Sciatic nerve (tissue), 2 donors: ENCODE data around the gene TNC. TPM values are rescaled to one million over a fixed set of nuclear protein-coding genes. Genes with fewer than 3 reads are reported as not detected.

Source experiments
- ATAC-seq: fragments of 200-7000 bp; cut with Tn5 transposase; one replicate; pipeline ENCODE4 v1.9.1; 2020; ENCODE audit warnings: mild to moderate bottlenecking, moderate library complexity
- DNase-seq: peaks from one replicate; pipeline ENCODE4 v3.0.0-alpha.2; 2020; ENCODE audit warnings: low spot score
- intact Hi-C: fragments of 100-400 bp; cut with DNase I; formaldehyde crosslinking; loops from one replicate; pipeline ENCODE4 v1.14.2; 2022
- total RNA-seq: library from RNA; stranded (reverse); fragmentation: NEBNext Ultra II Directional; extraction: Animal tissue kit (Norgen Biotek cat#: 25700); gene quantifications from one replicate; pipeline ENCODE4 v1.2.1, GENCODE V29; 2021
- donor health status: DM: no; HTN: no; CAD: no.
- donor health status: DM: no; HTN: no; CAD: no.

TNC gene
- total RNA-seq, 1 donor from 2014 or later, result 28.6 TPM

GRCh38 chr9:115025721-115026120 lies 92.2 kb downstream of the TNC start:
- intact Hi-C loops, result no loop called here
- ATAC-seq, result no peak
- no peak for DNase-seq

DNA sequence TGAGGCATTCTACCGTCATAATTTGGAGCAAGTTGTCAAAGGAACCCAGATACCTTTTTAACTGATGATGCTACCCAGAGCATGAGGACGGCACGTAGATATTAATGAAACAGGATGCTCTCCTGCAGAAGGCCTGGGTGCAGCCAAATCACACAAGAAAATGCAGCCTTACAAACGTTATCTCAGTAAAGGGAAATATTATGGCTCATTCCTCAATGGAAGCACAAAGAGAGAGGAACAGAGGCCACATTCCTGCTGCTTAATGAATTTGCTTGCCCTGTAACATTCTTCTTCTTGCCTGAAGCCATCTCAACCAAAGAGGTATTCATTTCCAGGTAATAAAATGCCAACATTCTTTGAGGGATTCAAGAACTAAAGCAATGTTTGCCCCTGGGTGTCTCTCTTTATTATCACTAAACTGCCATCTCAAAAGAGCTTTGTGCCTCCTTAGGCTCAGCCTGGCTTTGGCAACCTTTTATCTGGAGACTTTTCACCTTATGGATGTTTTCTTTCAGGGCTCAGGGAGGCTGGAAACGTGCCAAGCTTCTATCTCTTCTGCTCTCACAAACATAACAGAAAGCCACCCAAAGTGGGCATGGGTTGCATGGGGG lies 92.9 kb downstream of the TNC start:
- DNase-seq (no peak), ATAC-seq (no peak)
- intact Hi-C loops, result no loop called here

- ATAC-seq, result no peak
- DNase-seq, result no peak
- intact Hi-C loops, result no loop called here
These were observed 95.1 kb downstream of the TNC start for GRCh38 chr9:115022760-115023434.

GRCh38 chr9:115018547-115019435 lies 99.2 kb downstream of the TNC start:
- no peak for ATAC-seq
- no peak for DNase-seq
- intact Hi-C loops, result loop anchor here (10.0 kb wide), 1 partner anchor 354 kb away; no protein-coding TSS in a partner anchor

- DNase-seq (no peak), ATAC-seq (no peak)
- intact Hi-C loops, result loop anchor here (10.0 kb wide), 1 partner anchor 352 kb away; no protein-coding TSS in a partner anchor
These were observed 101.6 kb downstream of the TNC start for GRCh38 chr9:115016344-115016743.

DNA sequence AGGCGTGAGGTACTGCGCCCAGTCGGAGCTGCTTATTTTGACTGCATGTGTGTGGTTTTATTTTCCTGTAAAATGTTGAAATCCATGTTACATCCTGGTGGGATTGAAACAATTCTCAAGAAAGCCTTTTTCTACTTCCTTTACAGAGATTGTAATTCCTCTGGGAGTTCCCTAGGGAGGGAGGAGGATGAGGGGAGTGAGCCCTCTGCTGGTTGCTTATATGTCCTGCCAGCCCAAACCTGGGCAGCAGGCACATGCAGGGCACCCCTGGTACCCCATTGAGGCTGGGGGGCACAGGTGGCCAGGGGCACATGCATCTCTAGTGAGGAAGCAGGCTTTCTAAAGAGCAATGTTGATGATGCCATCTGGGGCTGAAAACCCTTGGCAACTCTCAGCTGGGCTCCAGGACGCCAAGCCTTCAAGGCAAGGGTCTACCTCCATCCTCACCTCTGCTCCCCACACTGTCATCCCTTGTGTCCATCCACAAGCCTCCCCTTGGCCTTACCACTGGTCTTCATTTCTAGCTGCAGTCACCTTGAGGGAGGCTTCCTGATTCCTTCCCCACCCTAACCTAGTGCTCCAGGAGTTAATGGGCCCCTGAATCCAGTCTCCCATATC lies 102.8 kb downstream of the TNC start:
- DNase-seq (no peak), ATAC-seq (peak; percentile 55)
- intact Hi-C loops, result loop anchor here (10.0 kb wide), 1 partner anchor 350 kb away; no protein-coding TSS in a partner anchor

DNA sequence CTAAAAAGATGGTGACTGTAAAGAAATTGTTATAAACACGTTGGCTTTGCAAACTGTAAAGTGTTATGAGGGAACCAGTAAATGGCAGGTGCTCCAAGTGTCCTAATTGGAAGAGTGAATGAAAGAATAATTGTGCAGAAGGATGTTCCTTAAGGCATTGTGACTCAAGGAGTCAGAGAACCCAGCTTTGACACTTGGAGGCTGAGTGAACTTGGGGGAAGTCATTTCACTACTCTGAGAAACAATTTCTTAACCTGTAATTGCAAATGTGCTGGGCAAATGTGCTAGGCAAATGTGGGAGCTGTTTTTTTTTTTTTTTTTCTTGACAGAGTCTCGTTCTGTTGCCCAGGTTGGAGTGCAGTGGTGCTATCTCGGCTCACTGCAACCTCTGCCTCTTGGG lies 103.5 kb downstream of the TNC start:
- DNase-seq (no peak), ATAC-seq (no peak)
- intact Hi-C loops, result loop anchor here (5.0 to 10.0 kb wide), 2 partner anchors 107 to 350 kb away; no protein-coding TSS in a partner anchor

- DNase-seq, result peak; percentile 84
- peak; percentile 80 for ATAC-seq
- intact Hi-C loops, result loop anchor here (5.0 to 10.0 kb wide), 2 partner anchors 107 to 349 kb away; no protein-coding TSS in a partner anchor
These were observed 104.0 kb downstream of the TNC start for GRCh38 chr9:115013998-115014397.

DNA sequence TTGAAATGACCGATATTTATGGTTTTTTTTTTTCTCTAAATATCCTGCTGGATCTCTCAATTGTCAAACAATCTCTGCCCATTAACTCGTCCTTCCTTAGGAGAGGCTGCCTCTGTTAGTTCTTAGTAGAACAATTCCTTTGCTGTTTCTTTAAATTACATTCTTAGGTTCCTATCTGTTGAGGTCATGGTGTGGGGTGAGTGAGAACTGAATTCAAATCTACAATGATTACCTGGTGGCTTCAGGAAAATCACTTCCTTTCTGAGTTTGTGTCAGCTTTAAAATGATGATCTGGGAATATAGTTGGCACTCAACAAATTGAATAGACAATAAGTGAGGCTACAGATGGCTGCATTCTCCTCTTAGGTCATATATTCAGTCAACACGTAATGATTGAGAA lies 105.5 kb downstream of the TNC start:
- intact Hi-C loops, result loop anchor here (5.0 to 10.0 kb wide), 2 partner anchors 105 to 348 kb away; no protein-coding TSS in a partner anchor
- DNase-seq, result no peak
- ATAC-seq, result no peak

GRCh38 chr9:115010874-115011273 lies 107.1 kb downstream of the TNC start:
- DNase-seq, result no peak
- peak; percentile 66 for ATAC-seq
- intact Hi-C loops, result loop anchor here (5.0 to 10.0 kb wide), 2 partner anchors 104 to 346 kb away; no protein-coding TSS in a partner anchor

DNA sequence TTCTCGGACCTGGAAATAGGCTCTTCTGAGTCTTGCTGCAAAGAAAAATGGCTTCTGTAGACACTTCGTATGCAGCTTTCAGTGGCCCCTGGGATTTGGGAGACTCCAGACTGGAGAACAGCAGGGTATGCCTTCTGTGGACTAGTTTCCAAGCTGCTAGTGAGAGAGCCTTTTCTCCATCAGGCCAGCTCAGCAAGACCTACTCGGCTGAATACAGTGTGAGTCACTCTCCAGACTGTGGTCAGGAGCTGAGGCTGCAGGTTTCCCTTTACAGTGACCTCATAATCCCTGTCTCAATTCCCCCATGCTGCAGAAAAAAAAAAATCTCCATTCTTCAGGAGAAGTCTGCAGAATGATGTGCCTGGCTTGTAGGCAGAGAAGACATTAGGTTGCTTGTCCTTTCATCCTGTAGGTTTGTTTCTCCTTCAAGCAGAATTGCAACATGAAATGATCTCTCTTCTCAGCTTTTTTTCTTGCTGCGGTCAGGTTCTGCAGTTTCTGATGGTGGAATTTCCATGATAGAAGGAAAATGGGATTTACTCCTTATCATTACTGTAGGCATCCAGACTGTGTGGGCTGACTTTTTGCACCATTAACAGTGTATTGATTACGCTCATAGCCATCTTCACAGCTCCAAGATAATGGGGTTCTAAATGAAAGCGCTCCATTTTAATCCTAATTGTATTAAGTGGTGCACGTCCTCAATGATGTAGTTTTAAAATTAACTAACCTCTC lies 109.3 kb downstream of the TNC start:
- intact Hi-C loops, result no loop called here
- no peak for DNase-seq
- peak; percentile 49 for ATAC-seq

GRCh38 chr9:115006660-115007059 lies 111.3 kb downstream of the TNC start:
- ATAC-seq (no peak), DNase-seq (no peak)
- intact Hi-C loops, result no loop called here

DNA sequence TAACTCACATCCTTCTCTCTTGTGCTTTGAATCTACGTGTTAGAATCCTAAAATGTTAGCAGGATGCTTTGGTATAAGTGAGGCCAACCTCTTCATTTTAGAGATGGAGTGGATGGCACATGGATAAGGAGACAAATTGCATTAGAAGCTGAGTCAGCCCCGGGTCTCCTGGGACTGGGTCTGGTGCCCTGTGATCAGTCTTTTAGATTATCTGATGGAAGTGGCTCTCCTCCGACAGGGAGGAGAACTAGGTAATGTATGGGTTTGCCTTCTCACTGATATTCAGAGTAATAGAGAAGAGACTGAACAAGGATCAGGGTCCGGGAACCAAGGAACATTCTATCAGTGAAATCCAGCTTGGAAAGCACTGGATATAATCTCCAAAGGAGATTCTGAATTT lies 112.6 kb downstream of the TNC start:
- intact Hi-C loops, result no loop called here
- no peak for ATAC-seq
- DNase-seq, result no peak

GRCh38 chr9:115004545-115004944 lies 113.4 kb downstream of the TNC start:
- DNase-seq (no peak), ATAC-seq (no peak)
- intact Hi-C loops, result no loop called here

DNA sequence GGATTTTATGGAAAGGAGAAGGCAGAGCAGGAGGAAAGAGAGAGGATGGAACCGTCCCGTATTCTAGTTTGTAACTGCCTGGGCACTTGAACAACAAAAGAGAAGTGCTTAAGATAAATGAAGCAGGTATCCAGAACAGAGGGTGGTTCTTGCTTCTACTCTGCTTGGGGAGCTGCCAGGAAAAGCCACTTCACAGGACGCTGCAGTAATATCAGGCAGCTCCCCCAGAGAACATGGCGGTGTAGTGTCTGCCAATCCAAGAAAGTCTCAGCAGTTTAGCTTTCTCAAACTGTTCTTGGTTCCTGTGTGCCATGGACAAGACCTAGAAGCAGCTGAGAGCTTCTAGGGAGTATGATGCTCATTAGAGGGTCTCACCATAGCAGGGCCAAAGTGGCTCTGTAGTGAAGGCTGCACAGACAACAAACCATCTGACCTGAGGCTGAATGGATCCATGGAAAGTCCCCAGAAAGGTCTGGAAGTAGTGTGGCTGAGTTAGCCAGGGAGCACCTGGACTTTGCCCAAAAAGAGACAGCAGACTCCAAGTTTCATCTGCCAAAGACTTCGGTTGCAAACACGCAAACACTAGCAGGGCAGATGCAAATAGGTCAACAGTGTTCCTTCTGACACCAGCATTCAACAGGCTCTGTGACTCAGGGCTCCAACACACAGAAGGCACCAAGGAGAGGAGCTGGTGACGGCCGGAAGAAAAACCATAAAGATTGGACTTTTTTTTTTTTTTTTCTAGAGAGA lies 115.4 kb downstream of the TNC start:
- no peak for ATAC-seq
- intact Hi-C loops, result no loop called here

DNA sequence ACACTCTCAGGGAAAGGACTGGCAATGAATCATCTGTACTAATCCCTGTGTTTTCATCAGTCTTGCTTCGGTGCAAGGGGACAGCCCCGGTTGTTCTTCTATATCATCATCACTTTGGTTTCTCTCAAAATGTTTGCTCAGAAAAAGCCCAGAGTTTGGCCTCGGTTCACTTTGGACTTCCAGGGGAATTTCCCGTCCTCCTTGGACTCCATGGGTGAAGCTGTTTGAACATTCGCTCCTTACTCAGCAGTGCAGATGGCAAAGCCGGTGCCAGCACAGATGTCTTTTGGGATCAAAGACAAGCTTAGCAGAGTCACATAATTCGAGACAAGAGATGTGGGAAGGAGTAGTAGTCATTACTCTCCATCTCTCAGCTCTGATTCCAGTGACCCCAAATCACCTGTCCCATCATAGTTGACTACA lies 117.7 kb downstream of the TNC start:
- ATAC-seq, result no peak
- intact Hi-C loops, result no loop called here
- DNase-seq, result no peak

More for the DNA sequence above, 115.4 kb downstream of the TNC start:
- no peak for DNase-seq

DNA sequence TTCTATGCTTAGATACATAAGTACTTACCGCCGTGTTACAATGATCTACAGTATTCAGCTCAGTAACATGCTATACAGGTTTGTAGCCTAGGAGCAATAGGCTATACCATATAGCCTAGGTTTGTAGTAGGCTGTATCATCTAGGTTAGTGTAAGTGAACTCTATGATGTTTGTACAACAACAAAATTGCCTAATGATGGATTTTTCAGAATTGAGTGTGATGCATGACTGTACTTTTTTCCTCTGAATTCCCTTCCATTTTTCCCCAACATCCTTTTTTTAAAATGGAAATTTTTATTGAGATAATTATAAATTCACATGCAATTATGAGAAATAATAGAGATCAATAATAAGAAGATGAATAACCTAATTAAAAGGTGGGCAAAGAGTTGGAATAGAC lies 119.6 kb downstream of the TNC start:
- ATAC-seq, result no peak

More for the DNA sequence above, 119.6 kb downstream of the TNC start:
- intact Hi-C loops, result no loop called here
- no peak for DNase-seq
